GM18858 (cell line): ENCODE data around the gene CDK14.

ENCODE experiments used
- ATAC-seq: cut with Tn5 transposase; IDR thresholded peaks from one replicate; pipeline ENCODE4 v1.9.1; 2021; ENCODE audit not compliant: unreplicated experiment

The CDK14 gene

GRCh38 chr7:91181949-91182348 is 585.8 kb downstream of the CDK14 start:
- no peak for ATAC-seq

GRCh38 chr7:91182819-91183764 is 587.0 kb downstream of the CDK14 start:
- ATAC-seq: no peak

DNA sequence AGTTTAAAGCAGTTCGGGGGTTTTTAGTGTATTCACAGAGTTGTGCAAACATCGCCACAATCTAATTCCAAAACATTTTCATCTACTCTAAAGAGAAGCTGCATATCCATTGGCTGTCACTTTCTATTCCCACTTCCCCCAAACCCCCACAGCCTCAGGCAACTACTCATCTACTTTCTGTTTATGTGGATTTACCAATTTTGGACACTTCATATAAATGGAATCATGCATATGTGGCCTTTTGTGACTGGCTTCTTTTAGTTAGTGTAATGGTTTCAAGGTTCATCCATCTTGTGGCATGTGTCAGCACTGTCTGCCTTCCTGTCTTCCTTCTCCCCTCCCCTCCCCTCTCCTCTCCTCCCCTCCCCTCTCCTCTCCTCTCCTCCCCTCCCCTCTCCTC is 589.6 kb downstream of the CDK14 start:
- no peak for ATAC-seq

DNA sequence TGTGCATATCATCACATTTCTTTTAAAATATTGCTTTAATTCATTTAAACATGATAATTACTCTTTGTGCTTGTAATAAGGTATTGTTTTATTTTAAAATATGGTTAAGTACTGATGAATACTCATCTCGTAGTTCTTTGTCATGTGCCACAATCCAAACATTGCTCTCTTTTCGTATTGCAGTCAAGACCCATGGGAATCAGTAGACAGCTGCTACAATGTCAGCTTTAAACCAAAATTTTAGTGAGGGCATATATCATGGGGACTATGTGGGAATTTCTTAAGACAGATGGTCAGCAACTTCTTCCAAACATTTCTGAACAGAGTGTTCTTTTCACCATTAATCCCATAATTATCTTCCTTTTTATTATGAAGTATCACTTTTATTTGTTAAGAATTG is 590.9 kb downstream of the CDK14 start:
- no peak for ATAC-seq

- no peak for ATAC-seq
Measured at GRCh38 chr7:91191771-91192170, 595.6 kb downstream of the CDK14 start.

- no peak for ATAC-seq
Measured at GRCh38 chr7:91193141-91193540, 597.0 kb downstream of the CDK14 start.

GRCh38 chr7:91194841-91195240 is 598.7 kb downstream of the CDK14 start:
- ATAC-seq: no peak

- no peak for ATAC-seq
Measured at GRCh38 chr7:91196058-91196457, 599.9 kb downstream of the CDK14 start.

DNA sequence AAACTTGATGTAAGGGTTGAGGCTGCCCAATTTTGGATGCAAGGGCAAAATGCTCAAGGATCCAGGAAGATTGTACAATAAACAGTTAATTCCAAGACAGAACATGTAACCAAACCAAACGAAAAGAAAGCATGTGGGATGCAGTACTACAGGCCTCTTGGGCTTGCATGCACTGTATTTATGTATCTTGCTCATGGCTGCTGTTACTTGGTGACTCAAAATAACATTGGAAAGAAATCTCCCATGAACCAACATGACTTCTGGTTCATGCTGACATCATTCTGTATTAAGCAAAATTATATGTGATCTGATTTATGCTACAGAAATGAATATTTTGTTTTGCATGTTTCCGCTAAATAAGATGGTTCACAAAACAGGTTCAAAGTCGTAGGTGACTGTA is 602.2 kb downstream of the CDK14 start:
- ATAC-seq: no peak

GRCh38 chr7:91199601-91200000 is 603.5 kb downstream of the CDK14 start:
- ATAC-seq: no peak

DNA sequence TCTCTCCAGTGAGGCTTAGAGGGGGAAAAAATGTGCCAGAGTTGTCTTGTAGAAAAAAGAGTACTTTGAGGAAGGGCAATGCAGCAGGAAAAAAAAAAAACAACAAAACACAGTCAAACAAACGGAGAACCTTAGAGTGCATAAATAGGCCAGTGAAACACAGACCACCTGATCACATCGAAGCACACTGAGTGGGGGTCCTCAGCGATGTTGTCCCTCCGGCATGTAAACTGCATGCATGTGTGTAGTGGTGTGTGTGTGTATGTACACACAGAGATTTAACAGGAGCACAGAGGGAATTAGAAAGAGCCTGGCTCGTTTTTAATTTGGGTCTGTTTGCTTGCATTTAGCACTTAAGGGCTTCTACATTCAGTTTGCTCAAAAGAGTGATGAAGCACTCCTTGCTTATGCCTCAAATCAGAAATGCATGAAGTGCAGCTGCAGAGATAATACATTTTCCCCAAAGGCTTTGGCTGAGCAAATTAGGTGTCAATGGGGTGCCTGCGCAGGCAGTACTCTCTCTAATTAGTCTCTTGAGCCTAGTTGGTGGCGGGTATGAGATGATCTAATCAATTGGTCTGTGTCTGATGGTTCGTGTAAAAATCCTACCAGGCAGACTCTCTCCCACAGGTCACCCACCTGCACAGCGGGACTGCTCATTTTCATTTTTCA is 605.5 kb downstream of the CDK14 start:
- ATAC-seq: no peak

GRCh38 chr7:91206361-91206960 is 610.3 kb downstream of the CDK14 start:
- no peak for ATAC-seq

DNA sequence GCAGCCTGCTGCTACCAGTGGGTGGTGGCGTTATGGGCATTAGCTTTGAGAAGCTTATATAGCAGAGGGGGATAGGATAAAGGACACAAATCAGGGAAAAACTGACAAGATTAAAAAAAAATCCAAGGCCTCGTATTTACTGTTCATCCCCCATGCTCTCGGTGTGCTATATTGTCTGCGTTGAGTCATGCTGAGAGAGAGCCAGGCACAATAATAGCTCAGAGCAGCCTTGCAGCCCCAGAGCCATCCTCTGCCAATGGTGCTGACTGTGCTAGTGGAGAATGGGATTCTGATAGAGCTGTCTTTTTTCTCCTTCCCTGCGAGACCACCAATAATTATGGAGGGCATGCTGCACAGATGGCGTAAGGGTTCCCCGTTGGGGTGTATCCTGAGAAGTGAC is 616.5 kb downstream of the CDK14 start:
- ATAC-seq: no peak

- no peak for ATAC-seq
Measured at GRCh38 chr7:91226411-91226810, 630.3 kb downstream of the CDK14 start.

- no peak for ATAC-seq
Measured at GRCh38 chr7:91228327-91228726, 632.2 kb downstream of the CDK14 start.

GRCh38 chr7:91228927-91229558 is 632.9 kb downstream of the CDK14 start:
- ATAC-seq: no peak

DNA sequence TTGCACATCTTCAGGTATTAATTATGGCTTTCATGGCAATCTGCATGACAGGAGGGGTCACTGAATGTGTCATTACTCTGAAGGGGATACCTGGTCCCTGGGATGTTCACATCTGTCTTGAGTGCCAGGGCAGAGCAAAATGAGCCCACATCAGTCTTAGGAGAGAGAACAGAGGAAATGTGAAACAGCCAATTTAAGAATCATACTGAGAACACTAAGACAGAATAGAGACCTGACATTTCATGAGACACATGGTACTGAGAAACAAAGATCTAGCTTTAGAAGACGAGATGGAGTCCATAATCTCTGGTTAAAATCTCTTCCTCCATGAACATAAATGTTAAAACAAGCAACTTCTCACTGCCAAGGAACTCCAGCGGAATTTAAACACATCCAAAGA is 634.0 kb downstream of the CDK14 start:
- ATAC-seq: no peak

- no peak for ATAC-seq
Measured at GRCh38 chr7:91230503-91230902, 634.4 kb downstream of the CDK14 start.

DNA sequence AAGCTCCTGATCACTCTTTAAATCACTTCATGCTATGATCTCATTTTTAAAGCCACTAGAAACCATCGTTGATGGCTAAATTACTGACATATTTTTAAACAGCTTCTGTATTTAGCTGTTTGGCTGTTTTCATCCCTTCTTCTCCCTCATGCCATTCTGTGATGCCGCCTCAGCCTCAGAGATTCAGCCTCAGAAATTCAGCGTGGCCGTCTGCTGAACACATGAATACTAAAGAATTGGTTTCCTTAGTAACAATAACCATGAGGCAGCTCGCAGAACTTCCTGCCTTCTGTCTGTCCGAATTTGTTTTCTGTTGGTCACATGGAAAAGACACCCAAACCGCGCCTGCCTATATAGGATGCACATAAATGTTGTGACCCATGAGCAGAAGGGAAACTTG is 637.1 kb downstream of the CDK14 start:
- no peak for ATAC-seq

DNA sequence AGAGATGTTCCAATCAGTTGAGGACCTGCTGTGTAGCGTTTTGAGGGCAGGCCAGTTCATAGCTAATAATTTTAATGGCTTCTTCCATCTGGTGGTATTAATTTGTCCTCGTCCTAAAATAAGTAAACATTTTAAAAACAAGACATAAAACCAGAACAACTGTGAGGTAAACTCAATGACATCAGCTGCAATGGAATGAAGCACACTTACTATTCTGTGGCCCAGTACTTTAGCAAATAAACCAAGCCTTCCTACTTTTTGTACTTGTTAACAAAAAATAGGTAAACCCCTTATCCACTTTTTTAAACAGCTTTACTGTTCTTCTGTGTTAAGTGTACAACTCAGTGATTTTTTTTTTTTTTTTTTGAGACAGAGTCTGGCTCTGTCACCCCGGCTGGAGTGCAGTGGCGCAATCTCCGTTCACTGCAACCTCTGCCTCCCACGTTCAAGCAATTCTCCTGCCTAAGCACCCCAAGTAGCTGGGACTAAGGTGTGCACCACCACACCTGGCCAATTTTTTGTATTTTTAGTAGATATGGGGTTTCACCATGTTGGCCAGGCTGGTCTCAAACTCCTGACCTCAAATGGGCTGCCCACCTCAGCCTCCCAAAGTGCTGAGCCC is 639.2 kb downstream of the CDK14 start:
- no peak for ATAC-seq

DNA sequence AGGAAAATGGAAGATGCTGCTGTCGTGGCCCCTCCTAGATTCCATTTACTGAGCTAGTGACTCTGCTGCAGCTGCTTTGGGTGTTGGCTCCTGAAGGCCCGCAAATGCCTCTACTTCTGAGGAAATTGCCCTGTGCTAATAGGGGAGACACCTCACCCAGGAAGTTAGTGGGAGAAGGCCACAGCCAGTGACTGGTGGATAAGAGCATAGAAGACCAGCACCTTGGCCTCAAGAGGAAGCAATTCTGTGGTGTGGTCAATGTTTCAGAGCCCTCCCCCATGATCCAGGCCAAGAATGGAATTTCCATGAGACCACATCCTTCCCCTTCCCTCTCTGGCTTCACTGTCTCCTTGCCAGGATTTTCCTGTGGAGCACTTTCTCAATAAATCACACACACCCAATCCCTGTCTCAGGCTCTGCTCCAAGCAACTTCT is 643.1 kb downstream of the CDK14 start:
- no peak for ATAC-seq
